HUES64 (cell line): ENCODE data around the gene TBC1D22A.

Source experiments
- H3K27ac ChIP-seq: 2 replicates; pipeline ENCODE4 v1.7.0; 2013; ENCODE audit warnings: low read depth, low read length, inconsistent platforms
- H3K27me3 ChIP-seq: 2 replicates; pipeline ENCODE4 v1.6.1; 2013; ENCODE audit warnings: mild to moderate bottlenecking, low read length; ENCODE audit not compliant: insufficient read depth
- H3K36me3 ChIP-seq: 2 replicates; pipeline ENCODE4 v1.6.1; 2013; ENCODE audit warnings: mild to moderate bottlenecking, low read length; ENCODE audit not compliant: insufficient read depth
- H3K4me1 ChIP-seq: 2 replicates; pipeline ENCODE4 v1.6.1; 2013; ENCODE audit warnings: mild to moderate bottlenecking, low read length, moderate library complexity; ENCODE audit not compliant: insufficient read depth
- H3K4me3 ChIP-seq: 2 replicates; pipeline ENCODE4 v1.5.1; 2013; ENCODE audit warnings: mild to moderate bottlenecking, low read length, moderate library complexity
- H3K9ac ChIP-seq: 2 replicates; pipeline ENCODE4 v1.6.1; 2013; ENCODE audit warnings: mild to moderate bottlenecking, low read depth, low read length
- H3K9me3 ChIP-seq: 2 replicates; pipeline ENCODE4 v1.6.1; 2013; ENCODE audit warnings: low read depth, low read length; ENCODE audit not compliant: insufficient read depth
- WGBS: fragments of 150-250, 120-280 bp; methylation state at CpG from one replicate; pipeline ENCODE4 v1.1.7; 2013; ENCODE audit warnings: missing lambda C conversion rate; 5-methylcytosine and 5-hydroxymethylcytosine counted together

Gene TBC1D22A

DNA sequence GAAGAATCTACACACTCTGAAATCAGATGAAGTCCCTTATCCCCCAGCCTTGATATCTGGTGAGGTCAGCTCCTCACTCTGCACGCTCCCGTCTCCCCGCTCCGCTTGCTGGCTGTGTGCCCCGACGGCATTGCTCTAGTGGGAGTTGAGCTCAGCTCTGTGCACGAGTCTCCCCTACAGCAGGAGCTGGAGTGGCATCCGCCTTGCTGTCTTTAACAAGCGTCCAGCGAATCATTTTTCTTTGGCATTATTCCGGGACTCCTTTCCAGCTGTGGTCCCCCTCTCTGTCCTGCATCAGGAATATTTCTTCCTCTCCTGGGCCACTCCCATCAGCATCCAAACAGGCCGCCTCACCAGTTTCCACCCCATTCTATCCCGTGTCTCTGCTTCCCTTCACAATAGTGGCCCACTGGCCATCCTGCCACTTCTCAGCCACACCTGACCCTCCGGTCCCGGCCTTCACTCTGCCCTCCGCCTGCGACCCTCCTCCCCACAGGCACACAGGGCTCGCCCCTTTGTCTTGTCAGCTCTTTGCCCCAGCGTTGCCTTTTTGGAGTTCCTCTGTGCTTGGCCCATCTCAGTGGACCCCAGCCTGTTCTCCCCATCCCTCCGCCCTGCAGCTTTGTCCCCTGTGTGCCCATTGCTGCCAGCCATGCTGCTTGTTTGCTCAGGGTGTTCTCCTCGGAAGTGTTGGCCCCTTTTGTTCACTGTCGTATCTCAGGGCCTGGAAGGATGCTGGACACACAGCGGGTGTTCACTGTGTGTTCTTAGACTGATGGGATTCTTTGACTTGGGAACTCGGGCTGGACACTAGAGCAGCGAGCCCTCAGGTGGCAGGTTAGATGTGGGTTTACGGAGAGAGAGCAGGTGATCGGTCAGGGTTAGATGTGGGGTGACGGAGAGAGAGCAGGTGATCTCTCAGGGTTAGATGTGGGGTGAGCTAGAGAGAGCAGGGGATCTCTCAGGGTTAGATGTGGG is 441.8 kb downstream of the TBC1D22A start:
- WGBS, result 83% methylated on average over 28 of the region's 28 CpGs

DNA sequence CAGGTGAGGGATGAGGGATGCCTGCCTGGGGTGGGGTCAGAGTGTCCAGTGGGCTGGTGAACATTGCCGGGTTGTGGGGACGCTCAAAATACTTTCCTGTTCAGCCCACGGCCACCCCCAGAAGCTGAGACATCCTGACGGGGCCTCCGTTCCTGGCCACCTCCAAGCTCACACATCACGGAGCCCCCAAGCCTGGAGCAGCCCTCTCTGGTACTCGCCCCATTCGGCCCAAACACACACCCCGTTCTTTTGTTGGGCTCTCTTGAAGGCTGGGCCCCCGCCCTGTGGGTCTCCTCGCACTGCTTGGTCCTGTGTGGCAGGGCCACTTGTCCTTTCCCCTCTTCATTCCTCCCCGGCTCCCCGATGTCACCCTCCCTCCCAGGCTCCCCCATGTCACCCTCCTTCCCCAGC is 442.6 kb downstream of the TBC1D22A start:
- H3K4me3 ChIP-seq, result no peak overlapping the region
- H3K36me3 ChIP-seq, result no peaks in the 10 kb centered on the region
- no peaks in the 10 kb centered on the region for H3K27me3 ChIP-seq
- no peak overlapping the region for H3K27ac ChIP-seq
- H3K9ac ChIP-seq, result no peak overlapping the region
- peaks cover 61% of the 10 kb centered on the region for H3K9me3 ChIP-seq
- WGBS, result 81% methylated on average over 13 of the region's 13 CpGs
- H3K4me1 ChIP-seq, result no peaks in the 10 kb centered on the region

More for the DNA sequence above, 441.8 kb downstream of the TBC1D22A start:
- Histone ChIP-seq H3K27ac (no peak overlapping the region), H3K9ac (no peak overlapping the region), H3K27me3 (no peaks in the 10 kb centered on the region), H3K4me3 (no peak overlapping the region), H3K4me1 (no peaks in the 10 kb centered on the region), H3K9me3 (peaks cover 55% of the 10 kb centered on the region), H3K36me3 (no peaks in the 10 kb centered on the region)

DNA sequence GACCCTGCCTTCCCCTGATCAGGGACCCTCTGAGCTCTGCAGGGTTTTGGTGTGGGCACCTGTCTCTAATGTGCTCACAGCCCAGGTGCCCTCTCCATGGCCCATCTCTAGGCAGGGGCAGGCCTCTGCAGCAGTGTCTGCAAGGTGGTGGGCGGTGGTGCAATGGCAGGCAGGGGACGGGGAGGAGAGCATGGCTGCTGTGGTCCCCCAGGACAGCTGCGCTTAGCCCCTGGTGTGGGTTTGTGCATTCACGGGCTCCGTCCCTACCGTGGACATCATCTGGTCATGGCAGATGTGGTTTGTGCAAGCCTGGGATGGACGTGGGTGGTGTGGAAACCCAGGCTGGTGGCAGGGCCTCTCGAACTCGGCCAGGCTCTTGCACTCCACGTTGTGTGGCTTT is 443.1 kb downstream of the TBC1D22A start:
- Histone ChIP-seq H3K9ac (no peak overlapping the region), H3K9me3 (peaks cover 60% of the 10 kb centered on the region), H3K27me3 (no peaks in the 10 kb centered on the region), H3K4me3 (no peak overlapping the region), H3K4me1 (no peaks in the 10 kb centered on the region), H3K36me3 (no peaks in the 10 kb centered on the region), H3K27ac (no peak overlapping the region)
- WGBS, result 83% methylated on average over 10 of the region's 10 CpGs

DNA sequence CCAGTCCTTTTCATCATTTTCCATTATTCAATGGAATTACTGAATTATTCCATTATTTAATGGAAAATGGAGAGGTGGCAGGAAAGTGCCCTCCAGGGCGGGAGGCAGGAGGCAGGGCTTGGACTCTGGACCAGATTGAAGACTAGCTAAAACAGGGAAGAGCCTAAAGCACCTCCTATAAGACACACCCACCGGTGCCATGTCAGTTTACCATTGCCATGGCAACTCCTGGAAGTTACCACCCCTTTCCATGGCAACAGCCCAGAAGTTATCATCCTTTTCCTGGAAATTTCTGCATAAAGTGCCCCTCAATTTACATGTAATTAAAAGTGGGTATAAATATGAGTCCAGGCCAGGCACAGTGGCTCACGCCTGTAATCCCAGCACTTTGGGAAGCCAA is 443.7 kb downstream of the TBC1D22A start:
- H3K9ac ChIP-seq, result no peak overlapping the region
- H3K27me3 ChIP-seq, result no peaks in the 10 kb centered on the region
- H3K4me1 ChIP-seq, result no peaks in the 10 kb centered on the region
- H3K9me3 ChIP-seq, result peaks cover 63% of the 10 kb centered on the region
- 88% methylated on average over 2 of the region's 3 CpGs for WGBS
- no peaks in the 10 kb centered on the region for H3K36me3 ChIP-seq
- no peak overlapping the region for H3K27ac ChIP-seq
- no peak overlapping the region for H3K4me3 ChIP-seq

DNA sequence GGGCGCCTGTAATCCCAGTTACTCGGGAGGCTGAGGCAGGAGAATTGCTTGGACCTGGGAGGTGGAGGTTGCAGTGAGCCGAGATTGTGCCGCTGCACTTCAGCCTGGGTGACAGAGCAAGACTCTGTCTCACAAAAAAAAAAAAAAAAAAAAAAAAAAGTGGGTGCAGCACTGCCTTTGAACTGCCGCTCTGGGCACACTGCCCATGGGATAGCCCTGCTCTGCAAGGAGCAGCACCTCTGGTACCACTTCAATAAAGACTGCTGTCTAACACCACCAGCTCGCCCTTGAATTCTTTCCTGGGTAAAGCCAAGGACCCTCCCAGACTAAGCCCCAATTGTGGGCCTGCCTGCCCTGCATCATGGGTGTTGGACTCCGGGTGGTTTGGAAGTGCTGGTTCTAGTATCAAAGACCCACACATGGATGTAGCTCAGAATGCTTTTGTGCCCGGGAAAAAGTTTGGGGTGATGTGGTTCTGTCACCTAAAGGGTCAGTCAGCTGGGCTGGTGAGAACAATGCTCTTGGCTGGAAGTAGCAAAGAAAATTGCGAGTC is 444.3 kb downstream of the TBC1D22A start:
- H3K9ac ChIP-seq, result no peak overlapping the region
- H3K4me1 ChIP-seq, result no peaks in the 10 kb centered on the region
- no peaks in the 10 kb centered on the region for H3K36me3 ChIP-seq
- H3K4me3 ChIP-seq, result no peak overlapping the region
- no peak overlapping the region for H3K27ac ChIP-seq
- H3K27me3 ChIP-seq, result no peaks in the 10 kb centered on the region
- WGBS, result 84% methylated on average over 9 of the region's 9 CpGs
- H3K9me3 ChIP-seq, result peaks cover 63% of the 10 kb centered on the region

DNA sequence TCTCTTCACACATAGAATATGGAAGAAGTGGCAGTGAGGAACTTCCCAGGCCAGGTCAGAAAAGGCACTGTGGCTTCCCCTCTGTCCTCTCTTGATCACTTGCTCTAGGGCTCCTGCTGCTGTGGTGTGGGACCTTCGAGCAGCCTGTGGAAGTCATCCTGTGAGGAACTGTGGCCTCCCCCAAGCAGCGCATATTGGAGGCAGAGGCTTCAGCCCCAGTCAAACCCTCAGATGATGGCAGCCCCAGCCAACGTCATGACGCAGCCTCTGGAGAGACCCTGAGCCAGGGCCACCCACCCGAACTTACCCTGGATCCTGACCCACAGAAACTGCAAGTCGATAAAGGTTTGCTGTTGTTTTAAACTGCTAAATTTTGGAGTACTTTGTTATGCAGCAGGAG is 444.9 kb downstream of the TBC1D22A start:
- peaks cover 67% of the 10 kb centered on the region for H3K9me3 ChIP-seq
- WGBS, result 89% methylated on average over 6 of the region's 6 CpGs

DNA sequence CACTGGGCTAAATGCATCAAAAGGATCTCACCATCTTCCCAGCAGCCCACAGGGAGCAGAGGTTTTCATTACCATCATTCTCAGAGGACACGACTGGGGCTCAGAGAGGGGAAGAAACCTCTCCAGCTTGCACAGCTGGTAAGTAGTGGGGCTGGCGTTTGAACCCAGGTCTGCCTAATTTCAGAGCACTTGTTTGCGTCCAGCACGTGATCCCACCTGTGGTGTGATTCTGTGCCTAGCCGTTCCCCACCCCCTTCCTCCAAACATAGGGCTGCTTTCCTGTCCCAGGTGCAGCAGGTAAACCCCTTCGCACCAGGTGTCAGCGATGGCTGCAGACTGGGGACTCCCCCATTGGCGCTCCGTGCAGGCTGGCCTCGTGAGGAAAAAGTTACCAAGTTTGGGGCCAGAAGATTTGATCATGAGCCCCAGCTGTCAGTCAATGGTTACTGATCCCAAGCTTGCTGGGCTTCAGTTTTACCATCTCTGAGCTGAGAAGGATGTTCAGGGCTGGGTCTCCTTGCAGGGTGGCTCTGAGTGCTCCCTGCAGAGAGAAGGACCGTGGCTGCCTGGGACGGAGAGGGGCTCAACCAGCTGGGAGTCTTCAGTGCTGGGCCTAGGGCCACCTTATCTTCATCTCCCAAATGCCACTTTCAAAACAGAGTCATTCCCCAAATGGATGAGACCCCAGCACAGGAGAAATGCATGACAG is 445.6 kb downstream of the TBC1D22A start:
- Histone ChIP-seq H3K27me3 (no peaks in the 10 kb centered on the region), H3K4me1 (no peaks in the 10 kb centered on the region), H3K4me3 (no peak overlapping the region), H3K9me3 (peaks cover 70% of the 10 kb centered on the region), H3K36me3 (no peaks in the 10 kb centered on the region), H3K9ac (no peak overlapping the region), H3K27ac (no peak overlapping the region)
- 90% methylated on average over 12 of the region's 12 CpGs for WGBS

More for the DNA sequence above, 444.9 kb downstream of the TBC1D22A start:
- Histone ChIP-seq H3K27me3 (no peaks in the 10 kb centered on the region), H3K4me3 (no peak overlapping the region), H3K4me1 (no peaks in the 10 kb centered on the region), H3K9ac (no peak overlapping the region), H3K27ac (no peak overlapping the region), H3K36me3 (no peaks in the 10 kb centered on the region)

DNA sequence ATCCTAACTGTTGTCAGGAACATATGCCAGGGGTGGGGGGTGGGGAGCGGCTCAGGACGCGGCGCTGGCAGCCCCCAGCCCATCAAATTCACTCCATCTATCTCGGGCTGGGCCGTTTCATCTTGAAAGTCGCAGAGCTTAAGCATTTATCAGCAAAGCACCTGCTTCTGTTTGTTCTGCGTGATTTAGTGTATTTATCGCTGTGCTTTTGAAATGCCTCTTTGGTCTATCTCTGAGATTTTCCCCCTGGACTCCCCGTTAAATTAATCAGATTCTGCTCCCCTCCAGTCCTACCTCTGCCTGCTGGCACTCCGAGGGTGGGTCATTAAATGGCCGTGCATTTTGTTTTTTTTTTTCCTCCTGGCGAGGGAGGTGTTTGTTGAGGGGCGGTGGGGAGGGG is 446.2 kb downstream of the TBC1D22A start:
- H3K36me3 ChIP-seq, result no peaks in the 10 kb centered on the region
- H3K9me3 ChIP-seq, result peaks cover 68% of the 10 kb centered on the region
- 92% methylated on average over 14 of the region's 14 CpGs for WGBS
- H3K27ac ChIP-seq, result no peak overlapping the region
- no peaks in the 10 kb centered on the region for H3K4me1 ChIP-seq
- no peak overlapping the region for H3K9ac ChIP-seq
- no peak overlapping the region for H3K4me3 ChIP-seq
- H3K27me3 ChIP-seq, result no peaks in the 10 kb centered on the region

DNA sequence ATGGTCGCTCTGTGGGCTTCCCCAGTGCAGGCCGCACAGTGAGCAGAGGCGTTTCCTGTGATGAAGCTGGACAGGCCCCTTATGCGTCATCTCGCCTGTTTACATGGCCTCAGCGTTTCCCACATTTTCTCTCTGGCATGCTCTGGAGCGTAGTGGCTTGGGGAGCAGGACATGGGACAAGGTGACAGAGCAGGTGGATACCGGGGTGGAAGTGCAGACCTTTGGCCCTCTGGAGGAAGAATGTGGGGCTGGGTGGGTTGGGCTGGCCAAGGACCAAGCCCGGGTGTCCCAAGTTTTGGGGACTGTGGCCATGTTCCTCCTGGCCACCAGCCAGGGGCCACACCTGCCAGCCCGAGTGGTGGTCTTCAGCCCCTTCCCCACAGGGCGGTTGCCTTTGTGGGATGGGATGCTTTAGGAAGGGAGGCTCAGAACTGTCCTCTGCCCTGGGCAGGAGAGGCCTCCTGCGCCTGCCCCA is 446.6 kb downstream of the TBC1D22A start:
- Histone ChIP-seq H3K27me3 (no peaks in the 10 kb centered on the region), H3K9ac (no peak overlapping the region), H3K9me3 (peaks cover 69% of the 10 kb centered on the region), H3K27ac (no peak overlapping the region), H3K4me3 (no peak overlapping the region), H3K36me3 (no peaks in the 10 kb centered on the region), H3K4me1 (no peaks in the 10 kb centered on the region)
- WGBS, result 81% methylated on average over 12 of the region's 12 CpGs

DNA sequence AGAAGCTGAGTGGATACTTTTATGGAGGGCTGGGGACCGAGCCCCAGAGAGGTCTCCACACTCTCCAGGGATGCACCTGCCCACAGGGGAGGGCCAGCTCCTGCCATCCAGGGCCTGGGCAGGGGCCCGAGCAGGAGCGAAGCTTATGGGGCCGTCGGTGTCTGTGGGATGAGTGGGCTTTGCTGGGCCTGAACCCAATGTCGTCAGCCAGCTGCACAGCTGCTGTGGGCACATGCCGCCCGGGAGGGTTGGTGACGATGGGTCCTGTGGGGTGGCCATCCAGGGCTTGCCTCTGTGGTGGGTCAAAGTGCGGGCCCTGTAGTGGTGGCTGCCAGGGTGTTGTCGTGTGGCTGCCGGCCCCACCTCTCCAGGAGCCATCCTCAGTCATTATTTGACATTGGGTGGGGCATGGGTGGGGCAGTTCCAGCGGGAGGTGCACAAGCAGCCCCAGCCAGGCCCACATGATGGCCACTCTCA is 447.1 kb downstream of the TBC1D22A start:
- WGBS, result 79% methylated on average over 10 of the region's 13 CpGs
- H3K4me1 ChIP-seq, result no peaks in the 10 kb centered on the region
- no peak overlapping the region for H3K27ac ChIP-seq
- peaks cover 70% of the 10 kb centered on the region for H3K9me3 ChIP-seq
- no peaks in the 10 kb centered on the region for H3K27me3 ChIP-seq
- no peak overlapping the region for H3K9ac ChIP-seq
- H3K4me3 ChIP-seq, result no peak overlapping the region
- H3K36me3 ChIP-seq, result no peaks in the 10 kb centered on the region
